H1 (cell line): ENCODE data around the gene CYYR1. TPM values are rescaled to one million over a fixed set of nuclear protein-coding genes. Genes with fewer than 3 reads are reported as not detected.

Experiments
- CTCF ChIA-PET: fragments of 300-600 bp; sonication (Branson Sonifier 250); formaldehyde crosslinking; loops from one replicate; lab custom pipeline; 2021; ENCODE audit not compliant: partially characterized antibody; lab: Charles Lee
- POLR2A ChIA-PET: fragments of 300-600 bp; sonication (Branson Sonifier 250); formaldehyde crosslinking; loops from one replicate; lab custom pipeline; 2021; ENCODE audit warnings: inconsistent platforms; ENCODE audit not compliant: partially characterized antibody; lab: Charles Lee
- DNase-seq, 2 experiments: peaks; one replicate each; pipeline versions ENCODE4 v3.0.0 to v3.0.0-alpha.2; 2010 to 2022; ENCODE audit warnings: low spot score in 2 of 2, low read depth in 1 of 2, mixed read lengths in 1 of 2
- FAIRE-seq: peaks from 2 replicates; lab custom pipeline; 2011; peaks lifted over from hg19 to GRCh38; lab: Jason Lieb, UNC
- H2AFZ ChIP-seq: 2 replicates; pipeline ENCODE4 v1.8.1; 2012; ENCODE audit warnings: low read length, inconsistent platforms
- H2AK5ac ChIP-seq: 2 replicates; pipeline ENCODE4 v1.6.1; 2013; ENCODE audit warnings: low read depth, low read length
- H2BK120ac ChIP-seq: replicated peaks from 2 replicates; pipeline ENCODE3; 2013; ENCODE audit warnings: low read depth, low read length, inconsistent platforms
- H2BK12ac ChIP-seq: 2 replicates; pipeline ENCODE4 v1.6.1; 2013; ENCODE audit warnings: low read depth, low read length
- H2BK15ac ChIP-seq: 2 replicates; pipeline ENCODE4 v1.6.1; 2013; ENCODE audit warnings: low read length
- H2BK20ac ChIP-seq: 2 replicates; pipeline ENCODE4 v1.6.1; 2013; ENCODE audit warnings: low read length
- H2BK5ac ChIP-seq: 2 replicates; pipeline ENCODE4 v1.6.1; 2013; ENCODE audit warnings: low read depth, low read length
- H3K14ac ChIP-seq: 2 replicates; pipeline ENCODE4 v1.6.1; 2013; ENCODE audit warnings: inconsistent platforms; ENCODE audit not compliant: insufficient read length
- H3K18ac ChIP-seq: 2 replicates; pipeline ENCODE4 v1.6.1; 2013; ENCODE audit warnings: low read length; ENCODE audit errors: extremely low read depth
- H3K23ac ChIP-seq: 2 replicates; pipeline ENCODE4 v1.6.1; 2013; ENCODE audit warnings: inconsistent platforms; ENCODE audit not compliant: insufficient read length
- H3K23me2 ChIP-seq: 2 replicates; pipeline ENCODE4 v1.6.1; 2013; ENCODE audit warnings: low read depth, low read length
- H3K27ac ChIP-seq: 2 replicates; pipeline ENCODE4 v1.6.1; 2011; ENCODE audit warnings: low read depth, low read length, inconsistent platforms
- H3K27me3 ChIP-seq, 4 experiments: replicated peaks in 1 of 4; 1 replicate in 1 of 4; 2 replicates in 3 of 4; pipeline versions ENCODE4 v1.6.1 to v1.8.1; 2011 to 2013; ENCODE audit warnings: low read length in 3 of 4, mild to moderate bottlenecking in 3 of 4, inconsistent platforms in 2 of 4, mixed read lengths in 2 of 4, moderate library complexity in 1 of 4; ENCODE audit not compliant: control insufficient read depth in 3 of 4, insufficient read depth in 3 of 4; ENCODE audit errors: extremely low read depth in 1 of 4
- H3K36me3 ChIP-seq, 4 experiments: 2 replicates each; pipeline versions ENCODE4 v1.6.1 to v1.8.1; 2011 to 2013; ENCODE audit warnings: mild to moderate bottlenecking in 4 of 4, low read length in 3 of 4, moderate library complexity in 2 of 4, control low read depth in 1 of 4, inconsistent platforms in 1 of 4; ENCODE audit not compliant: insufficient read depth in 4 of 4, control insufficient read depth in 2 of 4
- H3K4ac ChIP-seq: replicated peaks from 2 replicates; pipeline ENCODE3; 2013; ENCODE audit warnings: low read length, low read depth, mixed read lengths, inconsistent platforms; ENCODE audit not compliant: insufficient read length
- H3K4me1 ChIP-seq, 4 experiments: replicated peaks in 1 of 4; 1 replicate in 1 of 4; 2 replicates in 3 of 4; pipeline versions ENCODE4 v1.6.1 to v1.8.1; 2011 to 2013; ENCODE audit warnings: low read length in 3 of 4, inconsistent platforms in 2 of 4, mixed read lengths in 1 of 4; ENCODE audit not compliant: insufficient read depth in 4 of 4, control insufficient read depth in 3 of 4
- H3K4me2 ChIP-seq, 2 experiments: 2 replicates each; pipeline versions ENCODE4 v1.6.1 to v1.8.1; 2011 to 2013; ENCODE audit warnings: low read depth in 2 of 2, low read length in 2 of 2, control low read depth in 1 of 2, inconsistent platforms in 1 of 2, mild to moderate bottlenecking in 1 of 2; ENCODE audit not compliant: insufficient read depth in 1 of 2
- H3K4me3 ChIP-seq, 4 experiments: fragments of 200-600, 300-600 bp in 1 of 4; sonication (generic), shearing (Covaris generic), sonication (Bioruptor Twin) in 1 of 4; 2 replicates each; pipeline versions ENCODE4 v1.5.1 to v1.8.1; 2011 to 2016; ENCODE audit warnings: low read length in 4 of 4, low read depth in 3 of 4, control low read depth in 2 of 4, inconsistent platforms in 2 of 4, mild to moderate bottlenecking in 2 of 4, mixed read lengths in 1 of 4, moderate library complexity in 1 of 4; ENCODE audit not compliant: insufficient read depth in 2 of 4; ENCODE audit errors: extremely low read depth in 1 of 4
- H3K56ac ChIP-seq: replicated peaks from 2 replicates; pipeline ENCODE3; 2013; ENCODE audit warnings: low read depth, mild to moderate bottlenecking, mixed read lengths, low read length, inconsistent platforms; ENCODE audit not compliant: insufficient read length
- H3K79me1 ChIP-seq: 2 replicates; pipeline ENCODE4 v1.6.1; 2013; ENCODE audit warnings: low read depth, low read length, control low read depth
- H3K79me2 ChIP-seq, 2 experiments: 2 replicates each; pipeline versions ENCODE4 v1.6.1 to v1.8.1; 2012 to 2013; ENCODE audit warnings: low read length in 2 of 2, mild to moderate bottlenecking in 2 of 2, inconsistent platforms in 1 of 2; ENCODE audit not compliant: insufficient read depth in 2 of 2, control insufficient read depth in 1 of 2
- H3K9ac ChIP-seq, 4 experiments: replicated peaks in 1 of 4; 1 replicate in 1 of 4; 2 replicates in 3 of 4; pipeline versions ENCODE4 v1.6.1 to v1.8.1; 2011 to 2013; ENCODE audit warnings: low read depth in 3 of 4, low read length in 3 of 4, control low read depth in 2 of 4, mild to moderate bottlenecking in 2 of 4, moderate library complexity in 2 of 4, inconsistent platforms in 1 of 4; ENCODE audit errors: extremely low read depth in 1 of 4
- H3K9me3 ChIP-seq, 2 experiments: 2 replicates each; pipeline versions ENCODE4 v1.6.1 to v1.8.1; 2012 to 2013; ENCODE audit warnings: mild to moderate bottlenecking in 2 of 2, moderate library complexity in 2 of 2, control low read depth in 1 of 2, inconsistent platforms in 1 of 2, low read depth in 1 of 2, low read length in 1 of 2, mixed read lengths in 1 of 2; ENCODE audit not compliant: insufficient read depth in 2 of 2
- H4K20me1 ChIP-seq, 2 experiments: replicated peaks in 1 of 2; 2 replicates each; pipeline versions ENCODE3 to v1.8.1; 2011 to 2013; ENCODE audit warnings: inconsistent platforms in 2 of 2, low read length in 2 of 2, mild to moderate bottlenecking in 1 of 2; ENCODE audit not compliant: insufficient read depth in 2 of 2, control insufficient read depth in 1 of 2
- H4K5ac ChIP-seq: 2 replicates; pipeline ENCODE4 v1.6.1; 2013; ENCODE audit warnings: low read length, low read depth, mixed read lengths, inconsistent platforms; ENCODE audit not compliant: insufficient read length
- H4K8ac ChIP-seq: 2 replicates; pipeline ENCODE4 v1.8.0; 2013; ENCODE audit warnings: mild to moderate bottlenecking, moderate library complexity, low read length, inconsistent platforms; ENCODE audit not compliant: insufficient read depth; ENCODE audit errors: extremely low read depth
- H4K91ac ChIP-seq: replicated peaks from 2 replicates; pipeline ENCODE3; 2013; ENCODE audit warnings: low read length, mixed read lengths, inconsistent platforms; ENCODE audit not compliant: insufficient read length
- ATF2 ChIP-seq: IDR thresholded peaks from 2 replicates; pipeline ENCODE4 v1.6.1; 2012; ENCODE audit warnings: low read length, inconsistent platforms
- CREB1 ChIP-seq: IDR thresholded peaks from 2 replicates; pipeline ENCODE4 v1.6.1; 2012; ENCODE audit warnings: inconsistent platforms
- CTBP2 ChIP-seq: IDR thresholded peaks from 2 replicates; pipeline ENCODE4 v1.7.0; 2011; ENCODE audit warnings: borderline replicate concordance, mild to moderate bottlenecking, moderate library complexity, mixed read lengths, low read length; ENCODE audit not compliant: insufficient read depth, insufficient read length
- EGR1 ChIP-seq: IDR thresholded peaks from 2 replicates; pipeline ENCODE4 v1.6.1; 2011; ENCODE audit warnings: low read depth, low read length, borderline replicate concordance
- EZH2 ChIP-seq: fragments of 200-600 bp; sonication (generic); IDR thresholded peaks from 2 replicates; pipeline ENCODE4 v1.7.1; 2012; ENCODE audit warnings: low read depth, mild to moderate bottlenecking, moderate library complexity, low read length, inconsistent platforms; ENCODE audit not compliant: severe bottlenecking
- KDM1A ChIP-seq: fragments of 200-600, 300-600 bp; sonication (generic); IDR thresholded peaks from 2 replicates; pipeline ENCODE4 v1.7.1; 2016; ENCODE audit warnings: mild to moderate bottlenecking, low read length, borderline replicate concordance
- RAD21 ChIP-seq, 2 experiments: IDR thresholded peaks in 1 of 2; conservative IDR thresholded peaks in 1 of 2; 2 replicates each; pipeline ENCODE4 v1.6.1; 2011; ENCODE audit warnings: low read depth in 2 of 2, low read length in 2 of 2, improper control_type of control experiment in 1 of 2, inconsistent platforms in 1 of 2, mild to moderate bottlenecking in 1 of 2, moderate library complexity in 1 of 2
- RXRA ChIP-seq: IDR thresholded peaks from 2 replicates; pipeline ENCODE4 v1.6.1; 2011; ENCODE audit warnings: low read depth, mild to moderate bottlenecking, low read length, moderate library complexity; ENCODE audit not compliant: insufficient read depth
- SP1 ChIP-seq: IDR thresholded peaks from 2 replicates; pipeline ENCODE4 v1.6.1; 2011; ENCODE audit warnings: low read depth, low read length
- TAF1 ChIP-seq: IDR thresholded peaks from 2 replicates; pipeline ENCODE4 v1.6.1; 2011; ENCODE audit warnings: mild to moderate bottlenecking, low read depth, low read length
- TEAD4 ChIP-seq: IDR thresholded peaks from 2 replicates; pipeline ENCODE4 v1.6.1; 2012; ENCODE audit warnings: low read depth, low read length, inconsistent platforms, mixed read lengths
- WGBS, 2 experiments: shearing (Covaris generic) in 1 of 2; methylation state at CpG; one replicate each; pipeline versions ENCODE4 v1.1.6 to v1.1.7; 2013 to 2015; ENCODE audit warnings: low lambda C conversion rate in 2 of 2, mixed read lengths in 2 of 2, inconsistent platforms in 1 of 2, low coverage in 1 of 2, missing lambda C conversion rate in 1 of 2; ENCODE audit not compliant: insufficient replicate concordance in 2 of 2, insufficient coverage in 1 of 2, insufficient read length in 1 of 2; ENCODE audit errors: extremely low coverage in 1 of 2, missing lambda C conversion rate in 1 of 2; 5-methylcytosine and 5-hydroxymethylcytosine counted together
- polyA plus RNA-seq, 7 experiments: library from polyadenylated mRNA; depleted of rRNA in 3 of 7; stranded (reverse) in 5 of 7; unstranded in 2 of 7; fragments of >200 nt in 5 of 7; fragments of 200-250 nt in 2 of 7; gene quantifications; 1 replicate in 5 of 7; 2 replicates in 1 of 7; 4 replicates in 1 of 7; pipeline versions ENCODE4 v1.2.1 to v1.2.3, GENCODE V29; 2011 to 2013; ENCODE audit warnings: missing spikeins in 2 of 7, mixed read lengths in 2 of 7
- total RNA-seq: library from RNA; stranded (reverse); fragmentation: NEBNext Ultra II Directional; extraction: Animal tissue kit (Norgen Biotek cat#: 25700); gene quantifications from 2 replicates; pipeline ENCODE4 v1.2.1, GENCODE V29; 2021

Gene CYYR1
- total and polyA plus RNA-seq, 2 of the 8 experiments (the other 6 are each of a cell fraction or from before 2014, with no cell fraction given): 12.2 to 37.9 TPM

GRCh38 chr21:26448751-26449150, 124.3 kb downstream of the CYYR1 start:
- Histone ChIP-seq H2BK5ac (no peak overlapping the region), H3K23ac (no peak overlapping the region), H2BK120ac (no peak overlapping the region), H3K4me2 (no peak overlapping the region), H3K14ac (no peak overlapping the region), H4K20me1 (no peaks in the 10 kb centered on the region), H4K8ac (no peak overlapping the region), H2AFZ (no peak overlapping the region), H3K4me1 (no peaks in the 10 kb centered on the region; a peak in 1 of 7 replicates), H3K9me3 (no peaks in the 10 kb centered on the region), H4K5ac (no peak overlapping the region), H3K27ac (no peak overlapping the region), H2BK15ac (no peak overlapping the region), H3K9ac (no peak overlapping the region), H3K56ac (no peak overlapping the region), H3K4me3 (no peak overlapping the region), H3K18ac (no peak overlapping the region), H2BK12ac (no peak overlapping the region), H3K79me1 (no peaks in the 10 kb centered on the region), H2AK5ac (no peak overlapping the region), H3K36me3 (no peaks in the 10 kb centered on the region), H3K27me3 (peaks cover 0 to 1% (median 0%) of the 10 kb centered on the region in 4 experiments; a peak in 1 of 7 replicates), H3K4ac (no peak overlapping the region), H2BK20ac (no peak overlapping the region), H3K23me2 (no peaks in the 10 kb centered on the region), H3K79me2 (no peaks in the 10 kb centered on the region), H4K91ac (no peak overlapping the region)
- TF ChIP-seq CTBP2 (no peak), KDM1A (no peak), CREB1 (no peak), TEAD4 (no peak), EGR1 (no peak), RXRA (no peak), TAF1 (no peak), EZH2 (no peak), ATF2 (no peak), SP1 (no peak), RAD21 (IDR thresholded peaks at IDR 0.05 in 1 of 2, conservative IDR thresholded peaks at IDR 0.05 in 1 of 2; ENCODE audit: low read depth in 2 of 2, low read length in 2 of 2) (no peak)
- 92% methylated on average over 4 of the region's 4 CpGs; no CpG with 5 or more reads in 1 of the 2 experiments for WGBS, 2 experiments
- no peak for DNase-seq
- CTCF ChIA-PET: interaction anchor here (0.7 kb wide), 1 partner anchor 9 kb away, joined by 3 read pairs; no protein-coding TSS in a partner anchor
- FAIRE-seq: no peak
- POLR2A ChIA-PET: no interaction called here
